Lower leg skin (tissue), 3 donors: ENCODE measurements around the gene GNB1L.

ENCODE experiments used
- CTCF ChIP-seq, 3 donors: fragments of 450-650 bp; IDR thresholded peaks; one replicate each; pipeline ENCODE4 v1.5.1; 2016; ENCODE audit warnings: antibody characterized with exemption in 3 of 3, mild to moderate bottlenecking in 3 of 3, moderate library complexity in 2 of 3
- POLR2A ChIP-seq, 2 donors: fragments of 450-650 bp; IDR thresholded peaks; one replicate each; pipeline ENCODE4 v1.6.1; 2016 to 2017; ENCODE audit warnings: antibody characterized with exemption in 2 of 2, mild to moderate bottlenecking in 1 of 2, moderate library complexity in 1 of 2

GRCh38 chr22:19791894-19792293 is 62.8 kb downstream of the GNB1L start:
- TF ChIP-seq CTCF (IDR thresholded peaks at IDR 0.05) (no peak), POLR2A (IDR thresholded peaks at IDR 0.05) (no peak)
